NCI-H1694 treated with DMSO at 0.1 percent for 48 hours (cell line): ENCODE measurements around the gene ABI1.
"Not testable (repeated sequence)": the region's sequence is repeated elsewhere in the genome, so short reads cannot be mapped to it uniquely, and the experiment has no call there.

Experiments
- DNase-seq: peaks from one replicate; lab custom pipeline; 2025; lab: John Stamatoyannopoulos, UW

Gene ABI1

DNA sequence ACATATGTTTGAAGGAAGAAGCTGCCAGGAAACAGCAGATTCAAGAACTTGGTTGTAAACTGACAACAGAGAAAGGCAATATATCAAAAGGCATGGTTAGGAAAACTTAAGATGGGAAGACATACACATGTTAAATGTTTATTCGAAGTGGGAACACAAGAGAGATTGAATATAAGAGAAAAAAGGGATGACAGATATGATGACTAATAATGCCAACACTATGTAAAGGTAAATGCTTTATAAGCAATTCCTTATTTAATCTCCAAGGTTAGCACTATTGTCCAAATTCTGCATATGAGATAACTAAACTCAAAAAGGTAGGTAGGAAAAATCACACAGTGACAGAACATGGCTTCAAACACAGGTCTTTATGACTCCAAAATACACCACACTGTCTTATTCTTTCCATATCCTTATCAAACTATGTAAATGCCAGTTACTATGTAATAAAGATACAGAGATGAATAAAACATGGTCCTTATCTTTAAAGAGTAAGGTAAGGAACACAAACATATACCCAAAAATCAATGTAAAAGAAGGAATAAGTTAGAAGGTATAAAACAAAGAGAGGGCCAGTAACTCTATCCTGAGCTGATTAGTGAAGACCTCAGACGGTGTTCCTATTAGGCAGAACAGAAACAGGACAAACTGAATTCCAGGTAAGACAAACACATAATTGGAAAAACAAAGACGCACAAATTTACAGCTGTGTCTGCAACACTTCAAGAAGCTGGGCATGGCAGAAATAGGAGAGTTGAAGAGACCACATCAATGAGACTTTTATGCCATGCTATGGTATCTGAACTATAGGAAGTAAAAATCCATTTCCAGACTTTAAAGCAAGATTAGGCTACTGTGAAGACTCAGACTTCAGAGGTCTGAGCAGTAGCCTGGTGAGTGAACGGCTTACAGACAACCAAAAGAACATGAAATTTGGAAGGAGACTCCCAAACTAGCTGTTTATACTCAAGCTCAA is 56.1 kb downstream of the ABI1 start:
- DNase-seq: no peak

DNA sequence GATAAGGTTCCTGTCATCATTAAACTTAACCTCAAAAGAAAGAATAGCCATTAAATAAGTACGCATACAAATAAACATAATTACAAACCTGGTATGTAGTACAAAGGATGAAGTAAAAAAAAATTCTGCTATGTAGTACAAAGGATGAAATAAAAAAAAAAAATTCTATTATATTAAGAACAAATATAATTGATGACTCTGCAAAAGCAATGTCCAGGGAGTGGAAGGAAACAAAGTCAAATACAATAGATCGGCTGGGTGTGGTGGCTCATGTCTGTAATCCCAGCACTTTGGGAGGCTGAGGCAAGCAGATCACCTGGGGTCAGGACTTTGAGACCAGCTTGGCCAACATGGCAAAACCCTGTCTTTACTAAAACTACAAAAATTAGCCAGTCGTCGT is 56.9 kb downstream of the ABI1 start:
- no peak for DNase-seq

DNA sequence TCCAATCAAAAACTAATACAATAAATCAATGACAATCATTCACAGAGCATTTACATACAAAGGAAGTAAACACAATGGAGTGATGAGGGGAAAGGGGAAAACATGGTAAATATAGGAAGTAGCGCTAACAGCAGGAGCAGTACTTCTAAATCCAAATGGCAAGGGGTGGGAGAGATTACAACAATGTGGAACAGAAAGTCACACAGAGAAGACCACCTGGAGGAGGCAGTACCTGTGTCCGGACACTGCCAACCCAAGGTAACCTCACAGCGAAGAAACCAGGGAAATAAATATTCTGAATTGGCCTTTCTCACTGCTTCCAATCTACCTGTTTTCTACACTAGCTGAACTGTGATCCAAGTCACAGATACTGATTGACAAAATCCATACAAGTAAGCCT is 58.2 kb downstream of the ABI1 start:
- no peak for DNase-seq

DNA sequence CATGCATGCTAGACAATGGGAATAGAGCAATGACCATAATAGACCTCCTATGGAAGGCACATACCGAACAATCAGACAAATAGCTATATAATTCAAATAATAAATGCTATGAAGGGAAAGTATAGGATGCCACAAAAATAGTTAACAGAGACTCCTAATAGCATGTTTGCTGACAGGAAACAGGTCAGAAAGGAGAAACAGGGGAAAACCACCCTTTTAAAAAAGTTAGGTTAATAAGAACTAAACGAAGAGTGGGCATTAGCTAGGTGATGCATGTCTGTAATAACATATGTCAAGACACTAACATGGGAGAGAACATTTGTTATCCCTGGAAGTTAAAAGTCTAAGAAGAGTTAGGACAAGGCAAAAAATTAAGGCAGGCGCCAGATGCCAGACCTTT is 58.9 kb downstream of the ABI1 start:
- DNase-seq: no peak

DNA sequence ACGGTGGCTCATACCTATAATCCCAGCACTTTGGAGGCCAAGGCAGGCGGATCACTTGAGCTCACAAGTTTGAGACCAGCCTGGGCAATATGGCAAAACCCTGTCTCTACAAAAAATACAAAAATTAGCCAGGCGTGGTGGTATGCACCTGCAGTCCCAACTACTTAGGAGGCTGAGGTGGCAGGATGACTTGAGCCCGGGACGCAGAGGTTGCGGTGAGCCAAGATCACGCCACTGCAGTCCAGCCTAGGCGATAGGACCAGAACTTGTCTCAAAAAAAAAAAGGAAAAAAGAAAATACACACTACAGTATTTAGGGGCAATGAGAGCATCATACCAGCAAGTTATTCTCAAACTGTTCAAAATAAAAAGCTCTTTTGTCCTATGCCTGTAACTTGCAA is 59.5 kb downstream of the ABI1 start:
- DNase-seq: no peak

DNA sequence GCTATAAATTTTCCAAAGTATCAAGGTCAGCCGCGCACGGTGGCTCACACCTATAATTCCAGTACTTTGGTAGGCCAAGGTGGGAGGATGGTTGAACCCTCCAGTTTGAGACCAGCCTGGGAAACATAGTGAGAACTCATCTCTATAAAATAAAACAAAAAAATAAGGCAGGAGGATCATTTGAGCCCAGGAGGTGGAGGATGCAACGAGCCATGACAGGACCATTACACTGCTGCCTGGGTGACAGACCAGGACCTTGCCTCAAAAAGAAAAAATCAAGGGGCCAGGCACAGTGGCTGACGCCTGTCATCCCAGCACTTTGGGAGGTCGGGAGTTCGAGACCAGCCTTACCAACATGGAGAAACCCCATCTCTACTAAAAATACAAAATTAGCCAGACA is 60.3 kb downstream of the ABI1 start:
- DNase-seq: no peak

DNA sequence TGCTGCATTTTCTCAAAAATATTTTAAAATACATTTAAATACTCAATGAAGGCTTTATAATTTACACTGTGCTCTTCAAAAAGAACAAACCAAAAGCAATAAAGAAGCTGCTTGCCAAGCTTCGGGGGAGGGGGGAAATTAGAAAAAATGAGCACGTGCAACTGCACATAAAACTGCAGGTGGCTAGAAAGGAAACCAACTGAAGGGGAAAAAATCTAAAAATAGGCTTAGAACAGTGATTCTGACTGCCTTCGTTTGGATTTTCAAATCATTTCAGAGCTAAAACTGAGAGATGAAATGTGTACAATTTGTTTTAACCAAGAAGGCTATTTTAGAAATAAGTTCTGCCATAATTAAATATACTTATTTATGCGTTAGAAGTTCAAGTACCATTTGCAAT is 61.4 kb downstream of the ABI1 start:
- DNase-seq: no peak

DNA sequence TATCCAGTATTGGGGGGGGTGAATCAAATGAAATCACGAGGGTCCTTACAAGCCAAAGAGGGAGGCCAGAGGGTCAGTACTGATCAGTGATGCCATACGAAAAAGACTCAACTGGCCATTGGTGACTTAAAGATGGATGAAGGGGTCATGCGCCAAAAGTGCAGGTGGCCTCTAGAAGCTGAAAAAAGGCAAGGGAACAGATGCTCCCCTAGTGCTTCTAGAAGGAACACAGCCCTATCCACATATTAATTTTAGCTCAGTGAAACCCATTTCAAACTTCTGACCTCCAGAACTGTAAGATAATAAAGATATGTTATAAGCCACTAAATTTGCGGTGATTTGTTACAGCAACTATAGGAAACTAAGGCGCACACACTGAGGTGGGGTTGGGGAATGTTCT is 62.5 kb downstream of the ABI1 start:
- no peak for DNase-seq

DNA sequence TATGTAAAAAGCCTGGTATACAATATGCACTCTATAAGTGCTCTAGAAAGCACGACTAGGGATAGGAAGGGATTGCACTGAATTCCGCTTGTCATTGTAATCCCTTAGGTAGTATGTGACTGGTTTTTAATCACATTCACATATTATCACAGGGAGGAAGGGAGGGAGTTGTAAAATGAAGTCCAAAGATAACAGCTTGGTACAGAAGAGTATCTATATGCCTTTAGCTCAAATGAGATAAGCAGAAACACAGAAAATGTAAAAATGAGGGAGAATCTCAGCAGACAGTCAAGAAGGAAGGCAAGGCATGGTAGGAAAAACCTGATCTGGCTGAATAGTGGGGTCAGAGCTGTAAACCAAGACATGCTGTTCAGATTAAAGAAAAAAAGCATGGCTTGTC is 63.4 kb downstream of the ABI1 start:
- no peak for DNase-seq

DNA sequence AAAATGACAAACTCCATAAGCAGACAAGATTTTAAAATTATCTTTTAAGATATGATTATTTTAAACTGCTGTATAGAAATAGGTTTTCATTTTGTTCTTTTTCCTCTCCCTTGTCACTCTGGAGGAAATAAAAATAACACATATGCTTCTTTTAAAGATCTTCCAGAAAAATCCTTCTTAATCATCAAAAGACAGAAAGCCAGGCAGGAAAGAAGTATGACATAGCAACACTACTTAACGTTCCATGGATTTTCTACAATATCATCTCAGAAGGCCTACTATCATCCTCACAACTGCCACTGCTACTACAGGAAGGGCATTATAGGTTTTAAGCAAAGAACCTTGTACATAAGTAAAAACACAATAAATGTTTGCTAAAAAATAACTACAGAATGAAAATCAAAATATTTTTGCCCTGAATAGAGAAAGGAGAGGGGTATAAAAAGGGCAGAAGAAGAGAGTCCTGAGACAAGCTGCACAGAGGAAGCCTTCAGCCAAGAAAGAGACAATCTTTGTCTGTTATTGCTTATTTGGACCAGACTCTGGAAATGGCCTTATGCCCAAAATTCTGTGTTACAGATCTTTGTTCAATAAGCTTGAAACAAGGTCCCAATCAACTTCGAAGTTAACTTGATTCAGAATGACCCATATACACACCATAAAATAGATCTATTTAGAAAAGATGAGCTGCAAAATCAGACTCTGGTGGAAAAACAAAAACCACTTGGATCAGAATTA is 67.8 kb downstream of the ABI1 start:
- no peak for DNase-seq

DNA sequence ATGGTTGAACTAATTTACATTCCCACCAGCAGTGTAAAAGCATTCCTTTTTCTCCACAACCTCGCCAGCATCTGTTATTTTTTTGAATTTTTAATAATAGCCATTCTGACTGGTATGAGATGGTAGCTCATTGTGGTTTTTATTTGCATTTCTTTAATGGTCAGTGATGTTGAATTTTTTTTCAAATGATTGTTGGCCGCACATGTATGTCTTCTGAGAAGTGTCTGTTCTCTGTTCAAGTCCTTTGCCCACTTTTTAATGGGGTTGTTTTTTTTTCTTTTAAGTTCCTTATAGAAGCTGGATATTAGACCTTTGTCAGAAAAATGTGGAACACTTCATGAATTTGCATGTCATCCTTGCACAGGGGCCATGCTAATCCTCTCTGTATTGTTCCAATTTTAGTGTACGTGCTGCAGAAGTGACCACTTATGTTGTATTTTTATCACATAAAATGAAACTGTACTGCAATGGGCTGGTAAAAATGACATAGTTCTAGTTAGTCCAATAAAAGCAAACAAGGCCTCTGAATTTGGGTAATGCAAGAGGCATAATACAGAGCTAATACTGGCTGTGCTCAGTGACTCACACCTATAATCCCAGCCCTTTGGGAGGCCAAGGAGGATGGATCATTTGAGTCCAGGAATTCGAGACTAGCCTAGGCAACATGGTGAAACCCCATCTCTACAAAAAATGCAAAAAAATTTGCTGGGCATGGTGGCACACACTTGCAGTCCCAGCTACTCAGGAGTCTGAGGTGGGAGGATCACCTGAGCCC is 70.3 kb downstream of the ABI1 start:
- no peak for DNase-seq

DNA sequence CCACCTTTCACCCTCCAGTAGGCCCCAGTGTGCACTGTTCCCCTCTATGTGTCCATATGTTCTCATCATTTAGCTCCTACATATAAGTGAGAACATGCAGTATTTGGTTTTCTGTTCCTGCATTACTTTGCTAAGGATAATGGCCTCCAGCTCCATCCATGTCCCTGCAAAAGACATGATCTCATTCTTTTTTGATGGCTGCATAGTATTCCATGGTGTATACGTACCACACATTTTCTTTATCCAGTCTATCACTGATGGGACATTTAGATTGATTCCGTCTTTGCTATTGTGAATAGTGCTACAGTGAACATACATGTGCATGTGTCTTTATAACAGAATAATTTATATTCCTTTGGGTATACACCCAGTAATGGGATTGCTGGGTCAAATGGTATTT is 71.0 kb downstream of the ABI1 start:
- DNase-seq: not testable (repeated sequence)

DNA sequence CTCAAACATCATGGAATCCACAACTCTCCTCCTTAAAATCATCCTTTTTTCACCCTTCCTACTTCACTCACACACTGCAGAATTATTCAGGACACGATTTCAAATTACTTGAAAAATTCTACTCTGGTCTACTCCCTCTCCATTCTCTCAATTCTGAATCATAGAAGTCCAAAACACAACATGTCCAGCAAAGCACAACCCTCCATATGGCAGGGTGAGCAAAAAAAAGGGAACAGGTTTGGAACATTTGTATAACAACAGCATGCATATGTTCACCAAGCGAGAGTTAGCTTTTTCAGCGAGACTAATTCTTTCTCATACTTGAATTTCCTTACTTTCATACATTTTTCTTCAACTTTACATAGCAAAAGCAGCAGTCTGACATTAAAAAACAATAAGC is 73.4 kb downstream of the ABI1 start:
- no peak for DNase-seq

DNA sequence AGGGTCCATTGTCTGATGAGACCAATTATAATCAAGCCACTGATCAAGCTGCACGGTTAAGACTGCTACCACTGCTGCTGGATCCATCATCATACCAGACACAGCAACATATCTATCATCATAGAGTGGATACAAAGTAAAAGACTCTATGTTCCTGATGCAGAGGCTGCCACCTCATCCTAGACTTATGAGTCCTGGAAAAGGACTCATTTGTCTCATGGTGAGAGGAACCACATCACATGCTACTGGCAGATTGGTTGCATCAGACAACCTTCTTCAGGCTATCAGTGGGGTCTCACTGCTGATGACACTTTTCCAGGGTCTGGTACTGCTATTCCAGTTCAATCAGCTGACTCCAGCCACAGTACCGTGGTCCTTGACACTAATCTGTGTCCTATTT is 79.0 kb downstream of the ABI1 start:
- DNase-seq: no peak

DNA sequence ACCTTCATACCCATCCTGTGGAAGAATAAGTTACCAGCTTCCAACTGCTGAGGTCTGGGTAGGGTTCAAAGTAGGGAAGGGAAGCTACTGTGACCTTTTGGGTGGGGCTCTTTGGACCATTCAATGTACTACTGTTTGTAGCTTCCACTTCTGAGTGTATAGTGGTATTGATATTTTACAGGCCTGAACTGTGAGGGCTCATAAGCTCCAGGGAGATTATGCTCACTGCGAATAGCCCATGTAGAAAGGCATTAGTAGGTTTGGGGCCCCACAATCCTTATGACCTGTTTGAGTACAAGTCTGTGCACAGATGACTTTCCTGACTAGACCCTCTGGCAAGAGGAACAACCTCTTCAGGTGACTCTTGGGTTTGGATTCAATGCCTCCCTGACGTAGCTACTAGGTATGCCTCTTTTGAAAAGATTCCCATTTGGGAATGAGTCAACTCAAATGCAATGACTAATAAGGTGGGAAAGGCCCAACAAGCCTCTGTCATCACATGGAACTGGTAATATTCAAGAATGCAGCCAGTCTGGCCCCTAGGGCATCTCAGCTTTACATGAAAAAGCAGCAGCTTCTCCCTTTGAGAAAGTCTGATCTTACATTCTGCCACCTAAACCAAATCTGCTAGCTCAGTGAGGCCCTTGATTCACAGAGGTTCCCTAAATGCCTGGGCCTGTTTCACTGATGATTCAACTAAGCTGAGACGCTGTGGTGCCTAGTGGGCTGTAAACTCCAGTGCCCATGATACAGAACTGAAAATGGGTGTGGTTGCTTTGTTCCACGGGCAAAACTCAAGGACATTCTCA is 79.8 kb downstream of the ABI1 start:
- no peak for DNase-seq

DNA sequence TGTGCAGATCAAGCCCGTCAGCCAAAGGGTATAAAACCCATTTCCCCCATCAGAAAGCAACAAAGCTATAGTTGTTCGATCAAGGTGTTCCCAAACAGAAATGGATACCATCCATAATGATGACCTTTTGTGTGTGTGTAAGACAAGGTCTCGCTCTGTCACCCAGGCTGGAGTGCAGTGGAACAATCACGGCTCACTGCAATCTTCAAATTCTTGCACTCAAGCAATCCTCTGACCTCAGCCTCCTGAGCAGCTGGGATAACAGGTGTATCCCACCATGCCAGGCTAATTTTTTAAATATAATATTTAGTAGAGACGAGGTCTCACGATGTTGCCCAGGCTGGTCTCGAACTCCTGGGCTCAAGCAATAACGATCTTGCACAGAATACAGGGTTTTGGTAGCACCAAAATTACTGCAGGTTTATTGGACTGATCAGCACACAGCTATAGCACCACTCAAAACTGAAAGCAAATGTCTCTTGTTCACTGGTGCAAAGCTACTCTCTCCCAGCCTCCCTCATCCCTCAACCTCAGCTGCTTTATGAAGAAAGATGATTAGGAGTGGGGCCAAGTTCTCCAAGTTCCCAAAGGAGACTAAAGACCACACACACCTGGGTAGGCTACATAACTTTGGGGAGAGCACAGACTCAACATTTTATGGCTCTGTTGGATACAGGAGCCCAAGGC is 80.5 kb downstream of the ABI1 start:
- no peak for DNase-seq

DNA sequence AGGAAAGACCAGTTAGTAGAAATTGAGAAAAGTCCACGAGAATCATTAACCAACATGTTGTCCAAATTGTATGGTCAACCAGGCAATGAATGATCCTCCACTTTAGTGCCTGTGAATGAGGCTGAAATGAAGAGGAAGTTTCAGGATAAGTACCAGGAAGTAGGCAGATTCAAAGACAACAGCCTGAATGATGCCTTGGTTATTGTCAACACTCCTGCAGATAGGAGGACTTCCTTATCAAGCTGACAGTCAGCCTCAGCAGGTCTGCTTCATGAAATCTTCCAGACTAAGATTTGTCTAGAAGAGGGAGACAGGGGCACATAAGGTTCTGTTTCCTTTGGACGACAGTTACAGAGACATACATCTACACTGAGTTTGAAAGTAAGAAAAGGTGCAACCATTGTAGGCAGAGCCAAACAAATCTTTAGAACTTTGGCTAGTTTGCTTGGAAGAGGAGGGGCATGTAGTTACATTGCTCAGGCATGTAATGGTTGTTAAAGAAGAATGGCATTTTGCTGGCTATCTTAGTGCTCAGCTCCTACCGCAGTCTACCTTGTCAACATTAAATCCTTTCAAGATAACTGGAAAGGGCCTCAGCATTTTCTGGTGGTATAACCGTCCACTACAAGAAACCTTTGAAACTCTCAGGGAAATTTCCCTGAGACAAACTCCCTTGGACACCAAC is 81.4 kb downstream of the ABI1 start:
- DNase-seq: no peak

DNA sequence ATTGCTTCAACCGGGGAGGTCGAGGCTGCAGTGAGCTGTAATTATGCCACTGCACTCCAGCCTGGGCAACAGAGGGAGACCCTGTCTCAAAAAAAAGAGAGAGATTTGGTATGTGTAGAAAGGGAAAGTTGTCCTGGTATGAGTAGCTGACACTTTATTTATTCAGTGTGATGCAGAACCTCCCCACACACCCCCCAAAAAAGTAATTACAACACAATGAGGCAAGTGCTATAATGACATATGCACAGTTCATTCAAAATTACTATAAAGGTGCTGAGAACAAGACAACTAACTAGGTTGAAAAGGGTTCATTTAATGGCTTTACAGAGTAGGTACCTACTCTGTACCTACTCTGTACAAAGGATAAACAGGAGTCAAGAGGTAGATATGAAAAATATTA is 83.1 kb downstream of the ABI1 start:
- no peak for DNase-seq

DNA sequence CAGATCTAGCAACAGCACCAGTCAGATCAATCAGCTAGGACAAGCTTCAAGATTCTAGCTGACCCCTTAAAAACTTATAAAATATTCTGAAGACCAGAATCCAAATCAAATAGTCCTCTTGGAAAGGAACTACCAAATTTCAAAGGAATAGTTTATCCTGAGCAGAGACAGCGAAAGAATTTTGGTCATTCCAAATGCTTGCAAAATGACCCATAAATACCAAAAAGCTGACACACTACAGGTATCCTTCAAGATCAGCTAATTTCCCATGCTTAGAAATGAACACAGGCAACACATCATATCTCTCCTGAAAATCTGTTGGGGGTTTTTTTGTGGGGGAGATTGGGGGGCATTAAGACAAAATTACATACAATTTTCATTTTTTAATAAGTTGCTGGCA is 84.5 kb downstream of the ABI1 start:
- DNase-seq: no peak

DNA sequence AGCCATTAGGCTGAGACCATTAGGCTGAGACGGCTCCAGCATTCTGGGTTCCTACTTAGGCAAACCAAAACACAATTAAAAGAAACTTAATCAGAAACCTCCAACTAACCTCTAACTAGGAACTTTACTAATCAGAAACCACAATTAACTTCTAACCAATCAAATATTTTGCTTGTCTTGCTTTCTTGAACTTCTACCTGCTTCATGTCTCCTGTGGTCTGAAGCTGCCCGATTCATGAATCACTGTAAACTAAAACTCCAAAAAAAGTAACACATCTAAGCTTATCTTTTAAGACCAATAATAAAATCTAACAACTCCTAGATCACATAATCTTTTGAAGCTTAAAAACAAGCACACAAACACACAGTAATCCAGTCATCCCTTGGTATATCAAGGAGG is 87.1 kb downstream of the ABI1 start:
- no peak for DNase-seq

DNA sequence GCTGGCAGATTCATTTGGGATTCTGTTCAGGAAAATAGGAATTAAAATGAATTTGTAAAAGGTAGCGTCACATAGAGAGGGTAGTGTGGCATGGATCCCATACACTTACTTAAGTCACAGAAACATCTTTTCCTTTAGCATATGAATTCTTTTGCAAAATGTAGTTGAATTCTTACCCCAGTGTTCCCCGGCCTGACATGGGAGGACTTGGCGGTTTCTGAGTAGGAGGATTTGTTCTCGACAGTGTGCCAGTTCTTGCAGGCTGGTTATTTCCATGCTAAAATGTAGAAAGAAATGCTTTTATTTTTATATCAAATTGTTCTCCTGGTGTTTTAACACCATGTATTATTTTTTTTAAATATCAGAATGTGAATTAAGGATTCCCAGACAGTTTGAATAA is 90.7 kb downstream of the ABI1 start:
- DNase-seq: no peak
